Ascending aorta (tissue), 2 donors: ENCODE measurements around the gene B4GALT5. TPM values are rescaled to one million over a fixed set of nuclear protein-coding genes. Genes with fewer than 3 reads are reported as not detected.
"Not testable (repeated sequence)": the region's sequence is repeated elsewhere in the genome, so short reads cannot be mapped to it uniquely, and the experiment has no call there.

Experiments used
- DNase-seq, 2 donors: peaks; one replicate each; pipeline ENCODE4 v3.0.0-alpha.2; 2019; ENCODE audit warnings: low spot score in 2 of 2
- H3K27ac ChIP-seq, 2 donors: fragments of 200-600 bp; sonication (generic); one replicate each; pipeline ENCODE4 v1.5.1; 2016 to 2017; ENCODE audit warnings: mild to moderate bottlenecking in 1 of 2
- H3K27me3 ChIP-seq: fragments of 200-600 bp; sonication (generic); one replicate; pipeline ENCODE4 v1.5.1; 2017
- H3K36me3 ChIP-seq, 2 donors: fragments of 200-600 bp; sonication (generic); one replicate each; pipeline ENCODE4 v1.5.1; 2016
- H3K4me1 ChIP-seq, 2 donors: fragments of 200-600 bp; sonication (generic); one replicate each; pipeline ENCODE4 v1.5.1; 2016 to 2017; ENCODE audit warnings: mild to moderate bottlenecking in 1 of 2
- H3K4me3 ChIP-seq, 2 donors: fragments of 200-600 bp; sonication (generic); one replicate each; pipeline ENCODE4 v1.5.1; 2016 to 2017; ENCODE audit warnings: mild to moderate bottlenecking in 1 of 2
- H3K9me3 ChIP-seq, 2 donors: fragments of 200-600 bp; sonication (generic); one replicate each; pipeline ENCODE4 v1.5.1; 2016
- CTCF ChIP-seq, 3 experiments: fragments of 200-600 bp in 2 of 3; fragments of 450-650 bp in 1 of 3; sonication (generic) in 2 of 3; IDR thresholded peaks; one replicate each; pipeline ENCODE4 v1.5.1; 2016 to 2019; ENCODE audit warnings: antibody characterized with exemption in 3 of 3, mild to moderate bottlenecking in 1 of 3, moderate library complexity in 1 of 3
- intact Hi-C: fragments of 100-400 bp; cut with DNase I; formaldehyde crosslinking; loops from one replicate; pipeline ENCODE4 v1.15.1; 2023
- total RNA-seq: library from RNA; depleted of rRNA; stranded (reverse); fragments of >200 nt; gene quantifications from one replicate; pipeline ENCODE4 v1.1.0, GENCODE V29; 2016

Gene B4GALT5
- total RNA-seq, 1 donor from 2014 or later = 15.0 TPM

- H3K36me3 ChIP-seq = peaks cover 15 to 28% of the 10 kb centered on the region in 2 donors
- no peak overlapping the region for H3K27ac ChIP-seq
- H3K9me3 ChIP-seq = peaks cover 0 to 8% of the 10 kb centered on the region in 2 donors
- H3K4me3 ChIP-seq = no peak overlapping the region
- no peak for TF ChIP-seq CTCF (IDR thresholded peaks at IDR 0.05)
- peaks cover 0 to 2% of the 10 kb centered on the region in 2 donors for H3K4me1 ChIP-seq
- no peaks in the 10 kb centered on the region for H3K27me3 ChIP-seq
- intact Hi-C loops = no loop called here
- no peak for DNase-seq
Observed at GRCh38 chr20:49631856-49632418, 81.7 kb downstream of the B4GALT5 start.

GRCh38 chr20:49631061-49631716 is 82.5 kb downstream of the B4GALT5 start:
- Histone ChIP-seq H3K9me3 (peaks cover 0 to 8% of the 10 kb centered on the region in 2 donors), H3K4me3 (no peak overlapping the region), H3K27me3 (no peaks in the 10 kb centered on the region), H3K27ac (peak overlapping the region; percentile 17 to 62), H3K4me1 (peaks cover 0 to 2% of the 10 kb centered on the region in 2 donors), H3K36me3 (peaks cover 9 to 21% of the 10 kb centered on the region in 2 donors)
- no peak for DNase-seq
- no peak for TF ChIP-seq CTCF (IDR thresholded peaks at IDR 0.05)
- intact Hi-C loops = no loop called here

GRCh38 chr20:49630396-49630951 is 83.2 kb downstream of the B4GALT5 start:
- Histone ChIP-seq H3K9me3 (peaks cover 0 to 8% of the 10 kb centered on the region in 2 donors), H3K27me3 (no peaks in the 10 kb centered on the region), H3K4me3 (no peak overlapping the region), H3K36me3 (peaks cover 2 to 14% of the 10 kb centered on the region in 2 donors), H3K27ac (peak overlapping the region; percentile 17 to 62), H3K4me1 (peaks cover 0 to 2% of the 10 kb centered on the region in 2 donors)
- intact Hi-C loops = no loop called here
- DNase-seq = no peak
- TF ChIP-seq CTCF (IDR thresholded peaks at IDR 0.05) = no peak

GRCh38 chr20:49629606-49630005 is 84.1 kb downstream of the B4GALT5 start:
- intact Hi-C loops = no loop called here
- DNase-seq = no peak
- peaks cover 0 to 8% of the 10 kb centered on the region in 2 donors for H3K9me3 ChIP-seq
- H3K27ac ChIP-seq = no peak overlapping the region
- peaks cover under 1 to 6% of the 10 kb centered on the region in 2 donors for H3K36me3 ChIP-seq
- no peaks in the 10 kb centered on the region for H3K27me3 ChIP-seq
- TF ChIP-seq CTCF (IDR thresholded peaks at IDR 0.05) = no peak
- peaks cover 0 to 2% of the 10 kb centered on the region in 2 donors for H3K4me1 ChIP-seq
- no peak overlapping the region for H3K4me3 ChIP-seq

- H3K4me1 ChIP-seq, H3K27ac ChIP-seq, H3K4me3 ChIP-seq, H3K27me3 ChIP-seq, H3K36me3 ChIP-seq, intact Hi-C loops, DNase-seq, H3K9me3 ChIP-seq: not testable (repeated sequence)
Observed at GRCh38 chr20:49628280-49628679, 85.4 kb downstream of the B4GALT5 start.

GRCh38 chr20:49627329-49627761 is 86.3 kb downstream of the B4GALT5 start:
- TF ChIP-seq CTCF (IDR thresholded peaks at IDR 0.05) = no peak
- Histone ChIP-seq H3K36me3 (no peaks in the 10 kb centered on the region), H3K27me3 (no peaks in the 10 kb centered on the region), H3K4me1 (peaks cover 0 to 2% of the 10 kb centered on the region in 2 donors), H3K27ac (no peak overlapping the region), H3K4me3 (no peak overlapping the region), H3K9me3 (peaks cover 0 to 11% of the 10 kb centered on the region in 2 donors)
- no peak for DNase-seq
- intact Hi-C loops = no loop called here

GRCh38 chr20:49624988-49625387 is 88.7 kb downstream of the B4GALT5 start:
- H3K36me3 ChIP-seq, H3K4me3 ChIP-seq, DNase-seq, H3K27ac ChIP-seq, H3K4me1 ChIP-seq, intact Hi-C loops, H3K27me3 ChIP-seq: not testable (repeated sequence)
- H3K9me3 ChIP-seq = peaks cover 0 to 18% of the 10 kb centered on the region in 2 donors
